Hepatocyte (in vitro differentiated cells): ENCODE results near the gene EXTL1. TPM values are rescaled to one million over a fixed set of nuclear protein-coding genes. Genes with fewer than 3 reads are reported as not detected.

Experiments
- DNase-seq: peaks from one replicate; pipeline ENCODE4 v3.0.0-alpha.2; 2016; ENCODE audit warnings: low spot score
- H2AFZ ChIP-seq: fragments of 200-600 bp; sonication (generic); 2 replicates; pipeline ENCODE4 v1.6.0; 2016; ENCODE audit warnings: antibody characterized with exemption, mild to moderate bottlenecking
- H3K27ac ChIP-seq: fragments of 200-600 bp; sonication (generic); 2 replicates; pipeline ENCODE4 v1.5.1; 2016; ENCODE audit warnings: mild to moderate bottlenecking
- H3K27me3 ChIP-seq: fragments of 200-600 bp; sonication (generic); 2 replicates; pipeline ENCODE4 v1.6.1; 2016
- H3K36me3 ChIP-seq: fragments of 200-600 bp; sonication (generic); replicated peaks from 2 replicates; pipeline ENCODE4 v1.5.1; 2016; ENCODE audit warnings: low read depth; ENCODE audit not compliant: insufficient read depth
- H3K4me1 ChIP-seq: fragments of 200-600 bp; sonication (generic); 2 replicates; pipeline ENCODE4 v1.5.1; 2016; ENCODE audit warnings: mild to moderate bottlenecking, moderate library complexity; ENCODE audit not compliant: insufficient read depth
- H3K4me2 ChIP-seq: fragments of 200-600 bp; sonication (generic); 2 replicates; pipeline ENCODE4 v1.6.0; 2016
- H3K4me3 ChIP-seq: fragments of 200-600 bp; sonication (generic); 2 replicates; pipeline ENCODE4 v1.5.1; 2016; ENCODE audit warnings: mild to moderate bottlenecking
- H3K79me2 ChIP-seq: fragments of 200-600 bp; sonication (generic); 2 replicates; pipeline ENCODE4 v1.6.0; 2017; ENCODE audit warnings: mild to moderate bottlenecking
- H3K9me2 ChIP-seq: fragments of 200-600 bp; sonication (generic); replicated peaks from 2 replicates; pipeline ENCODE4 v1.6.0; 2017; ENCODE audit warnings: mild to moderate bottlenecking; ENCODE audit not compliant: insufficient read depth
- H3K9me3 ChIP-seq: fragments of 200-600 bp; sonication (generic); 2 replicates; pipeline ENCODE4 v1.5.1; 2016; ENCODE audit warnings: low read depth, mild to moderate bottlenecking
- H4K20me1 ChIP-seq: fragments of 200-600 bp; sonication (generic); 2 replicates; pipeline ENCODE4 v1.6.0; 2016; ENCODE audit warnings: mild to moderate bottlenecking; ENCODE audit not compliant: insufficient read depth, poor library complexity, severe bottlenecking
- CTCF ChIP-seq: fragments of 200-600 bp; sonication (generic); IDR thresholded peaks from 2 replicates; pipeline ENCODE4 v1.5.1; 2016; ENCODE audit warnings: antibody characterized with exemption, mild to moderate bottlenecking; ENCODE audit not compliant: poor library complexity
- EZH2 ChIP-seq: fragments of 200-600 bp; sonication (generic); IDR thresholded peaks from 2 replicates; pipeline ENCODE4 v1.6.1; 2016; ENCODE audit warnings: antibody characterized with exemption, mild to moderate bottlenecking, borderline replicate concordance
- EZH2phosphoT487 ChIP-seq: fragments of 200-600 bp; sonication (generic); IDR thresholded peaks from one replicate; pipeline ENCODE4 v1.6.1; 2018; ENCODE audit warnings: antibody characterized with exemption, mild to moderate bottlenecking, low read depth, moderate library complexity; ENCODE audit not compliant: unreplicated experiment, severe bottlenecking
- WGBS: methylation state at CpG from one replicate; pipeline ENCODE4 v1.1.6; 2016; ENCODE audit warnings: low lambda C conversion rate; ENCODE audit errors: missing lambda C conversion rate; 5-methylcytosine and 5-hydroxymethylcytosine counted together
- polyA plus RNA-seq: library from polyadenylated mRNA; unstranded; fragments of >200 nt; fragmentation: Nextera tagmentation; extraction: Ambion mirVana; gene quantifications from 2 replicates; pipeline ENCODE4 v1.2.1, GENCODE V29; 2016
- total RNA-seq: library from RNA; depleted of rRNA; stranded (reverse); fragments of >200 nt; gene quantifications from 2 replicates; pipeline ENCODE4 v1.2.3, GENCODE V29; 2014

The EXTL1 gene
- total and polyA plus RNA-seq, 2 experiments from 2014 or later, result 0.17 to 1.3 TPM

- Histone ChIP-seq H3K9me3 (no peaks in the 10 kb centered on the region), H3K27ac (no peak overlapping the region), H3K27me3 (no peaks in the 10 kb centered on the region), H3K36me3 (no peaks in the 10 kb centered on the region), H3K79me2 (no peaks in the 10 kb centered on the region), H3K4me3 (no peak overlapping the region), H3K9me2 (no peaks in the 10 kb centered on the region), H2AFZ (no peak overlapping the region), H3K4me2 (peak overlapping the region; percentile 75), H3K4me1 (no peaks in the 10 kb centered on the region), H4K20me1 (no peaks in the 10 kb centered on the region)
- WGBS, result 96% methylated on average over 7 of the region's 8 CpGs
- DNase-seq, result no peak
- TF ChIP-seq EZH2phosphoT487 (no peak), EZH2 (no peak), CTCF (no peak)
These were observed 817 bp downstream of the EXTL1 start for GRCh38 chr1:26022404-26022779.

GRCh38 chr1:26023009-26023408 lies 1.4 kb downstream of the EXTL1 start:
- Histone ChIP-seq H3K27ac (no peak overlapping the region), H3K79me2 (no peaks in the 10 kb centered on the region), H3K9me2 (no peaks in the 10 kb centered on the region), H3K4me3 (no peak overlapping the region), H2AFZ (no peak overlapping the region), H3K9me3 (no peaks in the 10 kb centered on the region), H3K36me3 (no peaks in the 10 kb centered on the region), H3K27me3 (no peaks in the 10 kb centered on the region), H3K4me2 (no peak overlapping the region), H3K4me1 (no peaks in the 10 kb centered on the region), H4K20me1 (no peaks in the 10 kb centered on the region)
- no peak for TF ChIP-seq EZH2phosphoT487
- no peak for TF ChIP-seq EZH2
- TF ChIP-seq CTCF, result no peak
- DNase-seq, result no peak
- 96% methylated on average over 13 of the region's 13 CpGs for WGBS

- H3K4me1 ChIP-seq, result no peaks in the 10 kb centered on the region
- H3K9me2 ChIP-seq, result no peaks in the 10 kb centered on the region
- 74% methylated on average over 5 of the region's 5 CpGs for WGBS
- no peaks in the 10 kb centered on the region for H3K9me3 ChIP-seq
- no peaks in the 10 kb centered on the region for H4K20me1 ChIP-seq
- no peaks in the 10 kb centered on the region for H3K36me3 ChIP-seq
- DNase-seq, result no peak
- H3K27ac ChIP-seq, result no peak overlapping the region
- no peak overlapping the region for H3K4me3 ChIP-seq
- no peaks in the 10 kb centered on the region for H3K79me2 ChIP-seq
- H2AFZ ChIP-seq, result no peak overlapping the region
- TF ChIP-seq CTCF (no peak), EZH2 (no peak), EZH2phosphoT487 (no peak)
- no peak overlapping the region for H3K4me2 ChIP-seq
- H3K27me3 ChIP-seq, result no peaks in the 10 kb centered on the region
These were observed 2.3 kb downstream of the EXTL1 start for GRCh38 chr1:26023826-26024225.

DNA sequence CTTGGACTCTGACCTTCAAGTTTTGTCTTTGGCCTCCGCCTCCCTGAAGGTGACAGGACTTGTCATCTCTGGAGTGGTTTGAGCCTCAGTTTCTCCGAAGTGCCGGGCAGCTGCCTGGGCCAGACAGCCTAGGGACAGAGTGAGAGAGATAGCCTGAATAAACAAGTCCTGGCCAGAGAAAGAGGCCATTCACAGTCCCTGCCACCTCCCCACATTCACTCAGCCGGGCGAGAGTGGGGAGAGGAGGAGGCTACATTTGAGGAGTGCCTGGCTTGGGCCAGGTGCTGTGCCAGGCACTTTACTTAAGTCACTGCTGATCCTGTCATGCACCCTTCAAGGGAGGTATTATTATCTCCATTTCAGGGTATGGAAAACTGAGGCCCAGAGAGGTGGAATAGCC lies 3.5 kb downstream of the EXTL1 start:
- no peaks in the 10 kb centered on the region for H3K9me2 ChIP-seq
- H3K4me2 ChIP-seq, result no peak overlapping the region
- H3K9me3 ChIP-seq, result no peaks in the 10 kb centered on the region
- no peak overlapping the region for H2AFZ ChIP-seq
- no peak for DNase-seq
- H3K4me1 ChIP-seq, result no peaks in the 10 kb centered on the region
- H3K27ac ChIP-seq, result no peak overlapping the region
- no peaks in the 10 kb centered on the region for H3K27me3 ChIP-seq
- H3K79me2 ChIP-seq, result no peaks in the 10 kb centered on the region
- WGBS, result 73% methylated on average over 5 of the region's 5 CpGs
- no peak overlapping the region for H3K4me3 ChIP-seq
- no peaks in the 10 kb centered on the region for H3K36me3 ChIP-seq
- no peaks in the 10 kb centered on the region for H4K20me1 ChIP-seq
- TF ChIP-seq EZH2phosphoT487, result no peak
- TF ChIP-seq EZH2, result no peak
- TF ChIP-seq CTCF, result no peak
